OCI-LY7 (cell line): ENCODE measurements around the gene KCNAB2.

Experiments
- EZH2phosphoT487 ChIP-seq: fragments of 200-600 bp; sonication (generic); IDR thresholded peaks from 2 replicates; pipeline ENCODE4 v1.6.1; 2018; ENCODE audit warnings: low read depth, borderline replicate concordance, mild to moderate bottlenecking, mixed run types, antibody characterized with exemption, low read length, moderate library complexity, mixed read lengths
- TF ChIP-seq, protein P1 (sequence below): fragments of 200-600 bp; sonication (generic); conservative IDR thresholded peaks from 2 replicates; pipeline ENCODE4 v1.5.1; 2014; ENCODE audit warnings: mild to moderate bottlenecking, antibody characterized with exemption, low read length, moderate library complexity, mixed read lengths

DNA sequence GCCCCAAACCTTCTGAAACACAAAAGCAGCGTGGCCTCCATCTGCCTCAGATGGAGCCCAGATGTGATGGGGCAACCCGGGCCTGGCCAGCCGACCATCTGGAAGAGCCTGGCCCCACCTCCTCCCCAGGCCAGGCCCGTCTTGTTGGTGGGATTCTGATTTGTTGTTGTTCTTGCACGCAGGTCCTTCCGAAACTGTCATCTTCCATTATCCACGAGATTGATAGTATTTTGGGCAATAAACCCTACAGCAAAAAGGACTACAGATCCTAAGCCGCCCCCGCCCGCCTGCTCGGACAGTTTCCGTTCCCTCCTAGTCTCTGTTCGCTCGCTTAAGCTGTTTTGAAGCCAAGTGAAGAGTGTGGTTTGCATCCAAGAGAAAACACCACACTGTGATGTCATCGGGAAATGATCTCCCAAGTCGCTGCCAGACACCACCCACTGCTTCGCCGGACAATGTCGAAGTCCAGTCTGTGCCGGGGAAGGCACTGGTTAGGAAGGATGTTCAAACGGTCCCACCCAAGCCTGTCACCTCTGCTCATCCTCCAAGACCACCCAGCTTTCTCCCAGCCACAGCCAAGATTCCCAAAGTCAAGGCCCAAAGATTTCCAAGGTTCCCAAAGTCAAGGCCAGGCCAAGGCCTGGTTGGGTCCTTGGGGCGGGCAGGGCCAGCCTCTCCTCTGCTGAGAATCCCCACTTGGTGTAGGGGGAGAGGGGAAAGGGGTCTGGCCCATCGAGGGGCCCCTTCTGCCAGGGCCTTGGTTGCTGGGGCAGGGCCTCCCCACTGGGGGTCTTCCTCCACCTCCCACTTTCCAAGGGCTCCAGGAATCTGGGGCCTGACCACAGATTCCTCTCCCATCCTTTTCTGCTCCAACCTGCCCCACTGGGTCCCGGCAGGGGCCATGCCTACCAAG, 52.9 kb downstream of the KCNAB2 start:
- TF ChIP-seq, protein P1, sequence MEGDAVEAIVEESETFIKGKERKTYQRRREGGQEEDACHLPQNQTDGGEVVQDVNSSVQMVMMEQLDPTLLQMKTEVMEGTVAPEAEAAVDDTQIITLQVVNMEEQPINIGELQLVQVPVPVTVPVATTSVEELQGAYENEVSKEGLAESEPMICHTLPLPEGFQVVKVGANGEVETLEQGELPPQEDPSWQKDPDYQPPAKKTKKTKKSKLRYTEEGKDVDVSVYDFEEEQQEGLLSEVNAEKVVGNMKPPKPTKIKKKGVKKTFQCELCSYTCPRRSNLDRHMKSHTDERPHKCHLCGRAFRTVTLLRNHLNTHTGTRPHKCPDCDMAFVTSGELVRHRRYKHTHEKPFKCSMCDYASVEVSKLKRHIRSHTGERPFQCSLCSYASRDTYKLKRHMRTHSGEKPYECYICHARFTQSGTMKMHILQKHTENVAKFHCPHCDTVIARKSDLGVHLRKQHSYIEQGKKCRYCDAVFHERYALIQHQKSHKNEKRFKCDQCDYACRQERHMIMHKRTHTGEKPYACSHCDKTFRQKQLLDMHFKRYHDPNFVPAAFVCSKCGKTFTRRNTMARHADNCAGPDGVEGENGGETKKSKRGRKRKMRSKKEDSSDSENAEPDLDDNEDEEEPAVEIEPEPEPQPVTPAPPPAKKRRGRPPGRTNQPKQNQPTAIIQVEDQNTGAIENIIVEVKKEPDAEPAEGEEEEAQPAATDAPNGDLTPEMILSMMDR: no peak
- no peak for TF ChIP-seq EZH2phosphoT487
